ENCODE data around the gene HPSE2.

HPSE2 gene

GRCh38 chr10:98456686-98457482 lies 778.8 kb downstream of the HPSE2 start:
- no peak for DNase-seq

- DNase-seq, result no peak
Measured at GRCh38 chr10:98456043-98456570, 779.5 kb downstream of the HPSE2 start.

GRCh38 chr10:98453729-98454128 lies 781.9 kb downstream of the HPSE2 start:
- DNase-seq, result no peak

GRCh38 chr10:98450618-98451017 lies 785.0 kb downstream of the HPSE2 start:
- DNase-seq, result no peak

GRCh38 chr10:98449287-98449686 lies 786.4 kb downstream of the HPSE2 start:
- no peak for DNase-seq

- DNase-seq, result peak; percentile 87
Measured at GRCh38 chr10:98446661-98447221, 788.9 kb downstream of the HPSE2 start, which contains the start of gene HPS1. Gene HPS1, minus strand, starts transcription at chr10:98446935. Its CDS starts 3,695 bp downstream, at chr10:98443240.

GRCh38 chr10:98446151-98446660 lies 789.4 kb downstream of the HPSE2 start:
- DNase-seq, result peak; percentile 48

- no peak for DNase-seq
Measured at GRCh38 chr10:98445200-98445812, 790.3 kb downstream of the HPSE2 start.

- DNase-seq, result no peak
Measured at GRCh38 chr10:98444314-98445006, 791.2 kb downstream of the HPSE2 start.

GRCh38 chr10:98438715-98439114 lies 796.9 kb downstream of the HPSE2 start:
- no peak for DNase-seq

GRCh38 chr10:98436704-98437103 lies 798.9 kb downstream of the HPSE2 start:
- DNase-seq, result no peak

- no peak for DNase-seq
Measured at GRCh38 chr10:98435178-98435577, 800.5 kb downstream of the HPSE2 start.

- DNase-seq, result no peak
Measured at GRCh38 chr10:98433881-98434732, 801.5 kb downstream of the HPSE2 start.

GRCh38 chr10:98433371-98433770 lies 802.3 kb downstream of the HPSE2 start:
- DNase-seq, result no peak

- no peak for DNase-seq
Measured at GRCh38 chr10:98432330-98432729, 803.3 kb downstream of the HPSE2 start.

- DNase-seq, result no peak
Measured at GRCh38 chr10:98431016-98431415, 804.6 kb downstream of the HPSE2 start.

GRCh38 chr10:98430427-98430826 lies 805.2 kb downstream of the HPSE2 start:
- DNase-seq, result no peak

GRCh38 chr10:98429320-98430072 lies 806.2 kb downstream of the HPSE2 start:
- no peak for DNase-seq

GRCh38 chr10:98427011-98427515 lies 808.6 kb downstream of the HPSE2 start:
- no peak for DNase-seq

- DNase-seq, result peak; percentile 62
Measured at GRCh38 chr10:98425511-98426352, 809.9 kb downstream of the HPSE2 start.

All from CD4-positive, alpha-beta T cell treated with Interleukin-17A for 4 hours (primary cell).